GM18505 (cell line): ENCODE results near the gene ILF3.
A peak's percentile ranks its signal among the peaks of the same experiment; 100 is the strongest.

Experiments used
- ATAC-seq: cut with Tn5 transposase; IDR thresholded peaks from one replicate; pipeline ENCODE4 v1.9.1; 2021; ENCODE audit not compliant: unreplicated experiment
- POLR2A ChIP-seq: IDR thresholded peaks from 4 replicates; pipeline ENCODE4 v1.6.1; 2011; ENCODE audit warnings: borderline replicate concordance; ENCODE audit not compliant: insufficient read depth, insufficient read length; ENCODE audit errors: extremely low read depth

ILF3 gene

DNA sequence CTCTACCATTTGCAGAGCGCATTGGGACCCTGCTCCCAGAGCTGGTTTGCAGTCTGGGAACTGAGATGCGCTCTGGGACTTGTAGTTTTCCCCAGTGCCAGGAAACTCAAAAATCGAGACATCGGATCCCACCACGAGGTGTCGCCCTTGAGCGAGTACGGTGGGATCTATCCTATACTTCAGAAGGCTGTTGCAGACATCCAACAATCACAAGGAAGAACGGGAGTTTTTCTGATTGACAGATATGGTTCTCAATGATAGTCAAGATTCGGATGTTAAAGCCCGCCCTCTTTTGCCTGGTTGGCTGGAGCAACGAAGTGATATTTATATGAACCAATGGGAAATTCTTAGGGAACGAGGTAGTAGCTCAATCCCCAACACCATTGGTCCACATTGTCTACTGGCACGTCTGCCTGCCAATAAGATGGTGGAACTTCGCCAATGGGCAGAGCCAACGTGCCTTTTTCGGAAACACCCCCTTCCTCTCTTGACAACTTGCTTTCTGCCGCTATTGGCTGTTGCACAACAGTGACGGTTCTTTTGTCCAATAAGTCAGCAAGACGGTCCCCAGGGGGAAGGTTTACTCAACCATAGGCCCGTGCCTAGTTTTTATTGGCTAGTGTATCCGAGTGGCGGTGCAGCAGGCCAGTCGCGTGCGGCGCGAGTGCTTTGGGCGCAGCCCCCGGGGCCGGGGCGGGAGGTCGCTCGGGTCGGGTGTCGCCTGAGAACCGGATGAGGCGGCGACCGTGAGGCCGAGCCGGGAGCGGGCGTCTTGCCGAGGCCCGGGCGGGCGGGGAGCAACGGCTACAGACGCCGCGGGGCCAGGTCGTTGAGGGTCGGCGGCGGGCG lies 63.4 kb downstream of the ILF3 start, which contains the start of gene DNM2:
Gene DNM2 (plus strand): TSS at position 724 of the 849 bp plus-strand sequence. CDS start 164 bp downstream, outside the sequence.
- ATAC-seq = peak; percentile 85
- peak; percentile 91 for TF ChIP-seq POLR2A

DNA sequence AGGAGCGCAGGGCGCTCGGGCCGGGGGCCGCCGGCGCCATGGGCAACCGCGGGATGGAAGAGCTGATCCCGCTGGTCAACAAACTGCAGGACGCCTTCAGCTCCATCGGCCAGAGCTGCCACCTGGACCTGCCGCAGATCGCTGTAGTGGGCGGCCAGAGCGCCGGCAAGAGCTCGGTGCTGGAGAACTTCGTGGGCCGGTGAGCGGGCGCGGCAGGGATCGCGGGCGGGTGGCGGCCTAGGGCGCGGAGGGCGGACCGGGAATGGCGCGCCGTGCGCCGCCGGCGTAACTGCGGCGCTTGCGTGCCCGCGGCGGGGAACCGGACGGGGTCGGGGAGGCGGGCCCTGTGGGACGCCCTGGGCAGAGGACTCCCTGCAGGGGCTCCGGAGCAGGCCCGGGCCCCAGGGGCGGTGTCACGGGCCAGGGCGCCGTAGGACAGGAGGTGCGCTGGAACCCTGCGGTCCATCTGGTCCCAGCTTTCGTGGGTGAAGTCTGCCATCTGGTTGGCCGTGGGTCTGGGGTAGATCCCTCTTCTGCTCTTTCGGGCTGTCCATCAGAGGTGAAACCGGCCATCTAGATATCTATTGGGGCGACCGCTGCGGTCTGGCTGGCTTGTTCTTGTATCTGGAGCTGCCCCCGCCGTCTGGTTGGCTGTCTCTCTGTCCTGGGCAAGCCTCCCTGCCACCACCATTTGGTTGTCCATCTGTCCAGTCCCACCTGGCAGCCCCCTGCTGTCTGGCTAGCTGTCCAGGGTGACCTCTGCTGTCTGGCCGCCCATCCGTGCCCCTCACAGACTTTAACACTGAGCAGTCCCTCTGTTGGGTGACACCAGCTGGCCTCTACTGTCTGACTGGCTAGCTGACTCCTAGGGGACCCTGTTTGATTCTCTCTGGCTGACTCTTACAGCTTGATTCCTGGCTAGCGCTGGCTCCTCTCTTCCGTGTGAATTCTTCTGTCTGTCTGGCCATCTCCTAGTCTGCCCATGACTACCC lies 64.4 kb downstream of the ILF3 start:
- peak; percentile 21 for ATAC-seq
- peak; percentile 56 for TF ChIP-seq POLR2A

DNA sequence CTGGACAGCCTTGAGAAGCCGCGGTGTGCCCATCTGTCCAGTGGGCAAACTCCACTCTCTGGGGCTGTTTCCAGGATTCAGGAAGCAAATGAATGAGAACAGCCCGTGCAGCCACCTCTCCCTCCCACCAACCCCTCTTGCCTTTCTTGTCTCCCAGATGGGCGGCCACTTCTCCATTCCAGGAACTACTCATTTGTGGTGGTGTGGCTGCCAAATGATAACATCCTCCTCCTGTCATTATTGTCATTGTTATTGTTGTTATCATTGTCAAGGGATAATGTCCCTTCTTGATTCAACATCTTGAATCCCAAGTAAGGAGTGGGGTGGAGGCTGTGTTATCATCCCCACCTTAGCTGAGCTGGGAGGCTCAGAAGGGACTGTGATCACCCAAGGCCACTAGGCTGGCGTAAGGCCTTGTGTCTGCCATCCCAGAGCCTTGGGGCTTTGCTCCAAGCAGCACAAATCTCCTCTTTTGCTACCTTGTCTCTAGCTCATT lies 65.4 kb downstream of the ILF3 start:
- TF ChIP-seq POLR2A = no peak
- ATAC-seq = no peak

DNA sequence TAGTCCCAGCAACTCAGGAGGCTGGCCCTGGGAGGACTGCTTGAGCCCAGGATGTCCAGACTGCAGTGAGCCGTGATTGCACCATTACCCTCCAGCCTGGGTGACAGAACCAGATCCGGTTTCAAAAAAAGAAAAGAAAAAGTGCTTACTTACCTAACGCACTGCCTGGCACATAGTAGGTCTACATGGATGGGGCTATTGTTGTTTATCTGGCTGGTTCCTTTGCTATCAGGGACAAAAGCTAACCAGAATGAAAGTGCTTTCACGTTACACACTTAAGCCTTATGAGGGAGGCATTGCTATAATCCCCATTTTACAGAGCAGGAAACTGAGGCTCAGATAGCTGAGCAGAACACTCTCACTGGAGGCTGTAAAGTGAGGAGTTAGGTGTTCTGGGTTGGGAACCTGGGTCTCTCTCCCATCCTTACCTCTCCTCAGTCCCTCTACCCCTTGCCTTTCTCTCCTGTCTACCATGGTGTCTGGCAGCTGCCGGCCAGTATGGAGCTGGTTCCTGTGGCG lies 66.5 kb downstream of the ILF3 start:
- ATAC-seq = no peak
- no peak for TF ChIP-seq POLR2A

DNA sequence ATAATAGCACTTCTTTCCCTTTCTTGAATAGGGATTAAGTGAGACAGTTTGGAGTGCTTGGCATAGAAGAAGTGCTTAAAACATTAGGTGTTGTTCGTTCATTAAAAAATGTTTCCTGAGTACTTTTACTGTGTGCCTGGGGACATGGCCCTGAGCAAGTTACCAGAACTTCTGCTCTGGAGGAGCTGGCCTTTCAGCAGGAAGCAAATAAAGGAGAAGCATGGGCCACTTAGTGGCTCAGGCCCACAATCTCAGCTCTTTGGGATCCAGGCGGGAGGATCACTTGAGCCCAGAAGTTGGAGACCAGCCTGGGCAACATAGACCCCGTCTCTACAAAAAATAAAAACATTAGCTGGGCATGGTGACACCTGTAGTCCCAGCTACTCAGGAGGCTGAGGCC lies 69.4 kb downstream of the ILF3 start:
- ATAC-seq = no peak
- no peak for TF ChIP-seq POLR2A

DNA sequence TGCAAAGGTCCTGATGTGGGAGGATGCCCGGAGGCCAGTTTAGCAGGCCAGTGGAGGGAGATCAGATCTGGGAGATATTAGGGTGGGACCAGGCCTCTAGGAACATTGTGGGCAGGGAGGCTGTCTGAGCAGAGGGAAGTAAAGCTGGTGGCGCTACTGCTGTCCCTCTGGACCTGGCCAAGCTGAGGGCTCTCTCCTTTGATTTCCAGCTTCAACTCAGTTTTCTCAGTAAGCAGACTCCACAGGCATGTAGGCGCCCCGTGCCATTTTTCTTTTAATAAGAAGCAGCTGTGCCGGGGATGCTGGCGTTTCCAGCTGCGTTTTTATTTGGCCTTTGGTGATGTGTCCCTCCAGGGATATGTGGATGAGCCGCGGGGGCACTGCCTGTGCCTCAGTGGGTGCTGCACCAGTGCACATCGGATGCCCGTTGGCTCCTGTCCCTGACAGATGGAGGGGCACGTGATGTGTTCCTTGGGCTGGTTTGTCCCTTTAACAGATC lies 70.5 kb downstream of the ILF3 start:
- no peak for ATAC-seq
- no peak for TF ChIP-seq POLR2A

DNA sequence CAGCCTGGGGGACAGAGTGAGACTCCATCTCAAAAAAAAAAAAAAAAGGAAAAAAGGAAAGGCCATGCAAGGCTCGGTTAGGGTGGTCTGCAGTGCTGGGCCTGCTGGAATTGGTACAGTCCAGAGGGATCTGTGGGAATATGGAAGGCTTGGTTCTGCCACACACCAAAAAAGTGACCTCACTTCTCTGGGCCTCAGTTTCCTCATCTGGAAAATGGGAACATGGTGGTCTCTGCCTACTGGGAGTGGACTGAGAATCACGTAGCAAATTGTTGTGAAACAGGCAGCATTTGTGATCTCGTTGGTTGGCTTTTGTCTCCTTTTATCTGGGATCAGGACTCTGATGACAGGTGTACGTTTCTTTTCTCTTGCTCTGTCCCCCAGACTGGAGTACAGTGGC lies 71.3 kb downstream of the ILF3 start:
- TF ChIP-seq POLR2A = no peak
- ATAC-seq = no peak

DNA sequence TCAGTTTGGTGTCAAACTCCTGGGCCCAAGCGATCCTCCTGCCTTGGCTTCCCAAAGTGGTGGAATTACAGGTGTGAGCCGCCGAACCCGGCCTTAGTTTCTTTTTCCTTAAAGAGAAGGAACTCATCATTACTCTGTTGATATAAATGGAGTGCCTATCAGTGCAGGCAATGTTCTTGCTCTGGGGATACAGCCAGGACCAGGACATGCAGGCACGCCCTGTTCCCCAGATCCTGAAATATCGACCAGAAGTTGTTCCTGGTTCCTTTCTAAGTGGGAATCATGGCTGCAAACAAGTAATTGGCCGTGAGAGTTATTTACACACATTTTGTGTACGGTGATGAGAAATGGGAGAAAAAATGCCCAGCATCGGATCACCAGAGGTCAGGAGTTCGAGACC lies 72.1 kb downstream of the ILF3 start:
- TF ChIP-seq POLR2A = no peak
- no peak for ATAC-seq

DNA sequence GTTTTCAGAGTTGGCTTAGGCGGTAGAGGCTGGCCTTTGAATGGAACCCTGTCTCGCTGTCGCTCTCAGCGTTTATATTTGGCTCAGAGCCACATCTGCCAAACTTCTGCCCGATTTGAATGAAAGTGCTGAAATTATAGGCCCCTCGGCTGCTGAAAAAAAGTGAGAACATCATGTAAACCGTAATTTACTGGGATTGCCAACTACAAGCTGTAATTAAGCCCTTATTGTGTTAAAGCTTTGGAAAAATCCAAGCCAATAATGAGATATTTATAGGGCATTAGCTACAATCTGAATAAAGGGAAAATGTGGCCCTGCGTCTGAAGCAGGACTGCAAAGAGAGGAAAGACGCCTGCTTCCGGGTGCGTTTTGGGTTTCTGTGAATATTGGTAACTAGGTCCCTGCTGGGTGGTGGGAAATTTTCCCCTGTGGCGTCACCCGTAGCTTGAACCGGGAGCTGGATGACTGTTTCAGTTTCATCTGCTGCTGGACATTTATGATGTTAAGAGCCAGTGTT lies 73.6 kb downstream of the ILF3 start:
- TF ChIP-seq POLR2A = no peak
- ATAC-seq = no peak

DNA sequence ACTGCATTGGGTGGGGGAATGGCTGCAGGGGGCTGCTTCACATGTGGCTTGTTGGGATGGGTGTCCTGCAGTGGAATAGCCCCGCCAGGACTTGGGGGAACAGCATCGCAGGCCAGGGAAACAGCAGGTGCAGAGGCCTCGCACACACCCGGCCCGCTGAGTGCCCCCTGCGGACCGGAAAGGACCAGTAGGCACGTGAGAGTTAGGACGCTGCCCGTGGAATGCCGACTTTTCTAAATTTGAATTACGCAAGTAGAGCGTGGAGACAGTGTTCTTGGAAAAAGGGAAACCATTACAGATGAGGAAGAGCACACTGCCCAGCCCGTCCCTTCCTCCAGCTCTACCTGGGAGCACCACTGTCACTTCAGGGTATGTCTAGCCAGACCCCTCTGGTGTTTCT lies 75.3 kb downstream of the ILF3 start:
- ATAC-seq = no peak
- TF ChIP-seq POLR2A = no peak

DNA sequence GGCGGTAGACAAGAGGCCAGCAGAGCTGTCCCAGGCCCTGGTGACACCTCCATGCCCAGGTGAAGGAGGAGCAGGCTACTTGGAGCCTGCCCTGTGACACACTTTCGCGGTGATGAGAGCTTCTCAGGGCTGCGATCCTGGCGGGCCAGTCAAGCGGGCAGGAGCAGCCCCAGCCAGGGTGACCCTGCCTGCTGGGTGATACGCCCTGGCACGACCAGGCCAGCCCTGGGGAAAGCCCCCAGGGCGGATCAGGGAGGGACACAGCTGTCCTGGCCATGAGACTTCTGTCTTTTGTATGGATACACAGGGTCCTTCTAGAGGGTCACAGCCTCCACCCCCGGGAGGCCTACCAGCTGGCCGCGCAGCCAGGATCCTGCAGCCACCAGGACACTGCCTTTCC lies 76.8 kb downstream of the ILF3 start:
- no peak for TF ChIP-seq POLR2A

DNA sequence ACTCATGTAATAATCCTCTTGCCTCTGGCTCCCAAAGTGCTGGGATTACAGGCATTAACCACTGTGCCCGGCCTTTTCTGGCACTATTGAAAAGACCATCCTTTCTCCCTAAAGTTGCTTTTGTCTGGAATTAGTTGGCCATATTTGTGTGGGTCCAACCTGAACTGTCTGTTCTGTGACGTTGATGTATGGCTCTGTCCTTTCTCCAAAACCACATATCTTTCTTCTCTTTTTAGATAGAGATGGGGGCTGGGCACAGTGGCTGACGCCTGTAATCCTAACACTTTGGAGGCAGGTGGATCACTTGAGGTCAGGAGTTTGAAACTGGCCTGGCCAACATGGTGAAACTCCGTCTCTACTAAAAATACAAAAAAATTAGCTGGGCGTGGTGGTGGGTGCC lies 81.6 kb downstream of the ILF3 start:
- no peak for TF ChIP-seq POLR2A
- no peak for ATAC-seq

More for the DNA sequence above, 76.8 kb downstream of the ILF3 start:
- no peak for ATAC-seq

DNA sequence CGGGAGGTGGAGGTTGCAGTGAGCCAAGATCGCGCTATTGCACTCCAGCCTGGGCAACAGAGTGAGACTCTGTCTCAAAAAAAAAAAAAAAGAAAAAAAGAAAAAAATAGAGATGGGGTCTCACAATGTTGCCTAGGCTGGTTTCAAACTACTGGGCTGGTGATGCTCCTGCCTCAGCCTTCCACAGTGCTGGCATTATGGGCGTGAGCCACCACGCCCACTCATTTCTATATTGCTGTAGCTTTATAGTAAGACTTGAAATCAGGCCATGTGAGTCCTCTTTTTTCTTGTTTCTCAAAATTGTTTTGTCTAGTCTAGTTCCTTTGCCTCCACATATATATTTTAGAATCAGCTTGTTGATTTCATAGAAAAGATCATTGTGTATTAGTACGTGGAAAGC lies 82.0 kb downstream of the ILF3 start:
- no peak for TF ChIP-seq POLR2A
- no peak for ATAC-seq

DNA sequence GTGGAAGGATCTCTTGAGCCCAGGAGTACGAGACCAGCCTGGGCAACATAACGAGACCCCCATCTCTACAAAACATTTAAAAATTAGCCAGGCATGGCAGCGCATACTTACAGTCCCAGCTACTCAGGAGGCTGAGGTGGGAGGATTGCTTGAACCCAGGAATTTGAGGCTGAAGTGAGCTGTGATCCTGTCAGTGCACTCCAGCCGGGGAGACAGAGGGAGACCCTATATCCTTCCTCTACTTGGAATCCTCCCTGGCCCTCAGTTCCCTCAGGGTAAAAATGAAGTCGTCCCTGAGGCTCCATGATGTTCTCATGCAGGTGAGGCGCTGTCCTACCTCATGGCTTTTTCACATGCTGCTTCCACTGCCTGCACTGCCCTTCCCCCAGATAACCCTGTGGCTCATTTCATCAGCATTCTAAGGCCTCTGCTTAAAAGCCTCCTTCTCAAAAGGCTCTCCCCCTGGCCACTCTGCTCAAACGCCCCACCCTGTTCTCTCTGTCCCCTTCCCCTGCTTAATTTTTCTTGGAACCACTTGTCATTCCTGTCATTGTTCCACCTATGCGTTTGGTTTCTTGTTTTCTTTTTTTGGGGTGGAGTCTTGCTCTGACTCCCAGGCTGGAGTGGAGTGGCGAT lies 82.9 kb downstream of the ILF3 start:
- no peak for TF ChIP-seq POLR2A
- ATAC-seq = no peak
